GM12873 (cell line): ENCODE data around the gene SEC24C.

Experiments used
- TF ChIP-seq, protein P1 (sequence below): IDR thresholded peaks from 2 replicates; pipeline ENCODE4 v1.5.1; 2012; ENCODE audit warnings: low read depth, mild to moderate bottlenecking, moderate library complexity, low read length, control low read depth; ENCODE audit not compliant: insufficient read depth; ENCODE audit errors: missing control alignments

Gene SEC24C

DNA sequence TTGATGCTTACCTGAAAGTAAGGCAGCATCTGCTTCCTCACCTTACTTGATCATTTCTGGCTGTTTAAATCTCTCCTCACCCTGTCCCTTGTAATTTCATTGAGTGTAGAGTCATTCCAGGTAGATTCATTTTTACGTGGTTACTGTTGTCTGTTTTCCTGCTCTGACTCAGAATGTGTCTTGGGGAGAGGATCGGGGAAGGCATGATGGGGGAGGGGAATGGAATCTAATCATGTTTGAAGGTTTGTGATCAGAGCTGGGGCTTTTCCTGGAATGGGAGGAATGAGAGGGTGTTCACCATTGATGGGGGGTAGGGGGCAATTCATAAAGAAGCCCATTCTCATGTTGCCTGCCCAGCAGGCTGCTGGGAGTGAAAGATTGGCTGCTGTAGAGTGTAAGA lies 18.7 kb downstream of the SEC24C start:
- TF ChIP-seq, protein P1, sequence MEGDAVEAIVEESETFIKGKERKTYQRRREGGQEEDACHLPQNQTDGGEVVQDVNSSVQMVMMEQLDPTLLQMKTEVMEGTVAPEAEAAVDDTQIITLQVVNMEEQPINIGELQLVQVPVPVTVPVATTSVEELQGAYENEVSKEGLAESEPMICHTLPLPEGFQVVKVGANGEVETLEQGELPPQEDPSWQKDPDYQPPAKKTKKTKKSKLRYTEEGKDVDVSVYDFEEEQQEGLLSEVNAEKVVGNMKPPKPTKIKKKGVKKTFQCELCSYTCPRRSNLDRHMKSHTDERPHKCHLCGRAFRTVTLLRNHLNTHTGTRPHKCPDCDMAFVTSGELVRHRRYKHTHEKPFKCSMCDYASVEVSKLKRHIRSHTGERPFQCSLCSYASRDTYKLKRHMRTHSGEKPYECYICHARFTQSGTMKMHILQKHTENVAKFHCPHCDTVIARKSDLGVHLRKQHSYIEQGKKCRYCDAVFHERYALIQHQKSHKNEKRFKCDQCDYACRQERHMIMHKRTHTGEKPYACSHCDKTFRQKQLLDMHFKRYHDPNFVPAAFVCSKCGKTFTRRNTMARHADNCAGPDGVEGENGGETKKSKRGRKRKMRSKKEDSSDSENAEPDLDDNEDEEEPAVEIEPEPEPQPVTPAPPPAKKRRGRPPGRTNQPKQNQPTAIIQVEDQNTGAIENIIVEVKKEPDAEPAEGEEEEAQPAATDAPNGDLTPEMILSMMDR: no peak

DNA sequence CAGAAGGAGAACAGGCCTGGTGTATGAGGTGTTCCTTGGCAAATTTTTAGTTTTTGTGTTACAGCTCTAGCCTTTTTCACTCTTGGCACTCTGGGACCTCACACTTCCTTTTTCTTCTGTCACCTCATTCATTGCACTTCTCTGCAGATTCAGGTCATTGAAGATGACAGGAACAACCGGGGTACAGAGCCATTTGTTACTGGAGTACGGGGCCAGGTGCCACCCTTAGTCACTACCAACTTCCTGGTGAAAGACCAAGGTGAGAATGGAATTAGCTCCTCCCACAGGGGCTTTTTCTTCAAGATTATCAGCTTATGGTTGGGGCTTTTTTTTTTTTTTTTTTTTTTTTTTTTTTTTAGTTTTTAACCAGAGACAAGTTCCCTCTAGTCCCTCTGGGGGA lies 19.2 kb downstream of the SEC24C start:
- TF ChIP-seq, protein P1: no peak

DNA sequence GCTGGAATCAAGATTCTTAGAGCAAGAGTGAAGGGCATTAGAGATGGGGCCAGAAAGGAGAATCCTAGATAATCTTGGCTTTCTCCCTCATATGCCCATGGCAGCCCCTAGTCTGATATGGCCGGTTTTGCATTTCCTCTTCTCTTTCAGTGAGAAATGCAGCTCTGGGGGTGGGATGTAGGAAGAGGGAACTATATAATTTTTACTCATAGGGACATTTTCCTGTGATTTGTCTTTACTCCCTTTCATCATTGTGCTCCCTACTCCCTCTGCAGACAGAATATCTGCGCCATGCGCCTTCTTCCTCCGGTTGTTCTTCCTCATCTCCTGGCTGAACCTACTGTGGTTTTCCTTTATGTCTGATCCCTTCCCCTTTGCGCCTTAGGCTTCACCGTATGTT lies 20.9 kb downstream of the SEC24C start:
- TF ChIP-seq, protein P1: no peak

DNA sequence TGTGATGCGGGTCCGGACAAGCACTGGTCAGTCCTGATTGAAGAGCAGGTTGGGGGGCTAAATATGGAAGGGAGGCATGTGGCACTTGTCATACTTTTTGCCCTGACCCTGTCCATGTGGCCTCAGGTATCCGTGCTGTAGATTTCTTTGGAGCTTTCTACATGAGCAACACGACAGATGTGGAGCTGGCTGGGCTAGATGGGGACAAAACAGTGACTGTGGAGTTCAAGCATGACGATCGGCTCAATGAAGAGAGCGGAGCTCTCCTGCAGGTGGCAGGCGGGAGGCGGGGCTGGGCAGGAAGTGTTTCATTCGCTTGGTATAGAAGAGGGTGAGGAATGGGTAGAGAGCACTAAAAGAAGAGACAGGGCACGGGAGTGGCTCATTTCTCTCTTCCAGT lies 24.7 kb downstream of the SEC24C start:
- TF ChIP-seq, protein P1: peak; percentile 45

DNA sequence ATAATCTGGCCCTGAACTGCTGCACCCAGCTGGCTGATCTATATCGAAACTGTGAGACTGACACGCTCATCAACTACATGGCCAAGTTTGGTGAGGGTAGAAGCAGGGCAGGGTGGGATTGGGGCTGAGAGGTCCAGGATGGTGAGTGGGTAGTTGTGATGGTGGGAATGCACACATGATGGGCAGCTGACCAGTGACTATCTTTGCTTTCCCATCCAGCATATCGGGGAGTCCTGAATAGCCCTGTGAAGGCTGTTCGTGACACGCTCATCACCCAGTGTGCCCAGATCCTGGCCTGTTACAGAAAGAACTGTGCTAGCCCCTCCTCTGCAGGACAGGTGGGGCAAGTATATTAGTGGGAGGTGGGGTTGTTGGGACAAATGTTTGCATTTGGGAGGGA lies 25.2 kb downstream of the SEC24C start:
- TF ChIP-seq, protein P1: no peak

DNA sequence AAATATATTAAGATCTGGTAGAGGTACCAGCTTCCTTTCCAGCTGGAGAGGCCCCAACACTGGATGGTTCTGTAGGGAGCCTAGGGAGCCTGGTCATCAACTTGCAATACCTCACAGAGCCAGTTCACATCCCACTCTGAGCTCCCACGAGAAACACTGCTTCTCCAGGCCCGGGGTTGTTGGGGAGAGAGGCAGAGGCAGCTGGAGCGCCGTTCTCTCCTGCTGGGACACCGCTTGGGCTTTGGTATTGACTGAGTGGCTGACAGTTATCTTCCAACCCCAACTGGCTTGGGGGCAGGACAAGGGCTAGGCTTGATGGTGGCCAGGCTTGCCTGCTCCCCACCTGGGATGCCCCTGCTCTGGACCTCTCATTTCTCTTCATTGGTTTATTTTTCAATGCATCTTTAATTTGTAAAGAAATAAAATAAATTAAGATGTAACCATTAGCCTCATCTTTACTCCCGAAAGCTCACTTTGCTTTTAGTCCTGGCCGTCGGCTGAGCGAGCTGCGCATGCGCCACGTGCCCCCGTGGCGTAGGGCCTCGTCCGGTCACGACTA lies 27.6 kb downstream of the SEC24C start:
- TF ChIP-seq, protein P1: peak; percentile 10

DNA sequence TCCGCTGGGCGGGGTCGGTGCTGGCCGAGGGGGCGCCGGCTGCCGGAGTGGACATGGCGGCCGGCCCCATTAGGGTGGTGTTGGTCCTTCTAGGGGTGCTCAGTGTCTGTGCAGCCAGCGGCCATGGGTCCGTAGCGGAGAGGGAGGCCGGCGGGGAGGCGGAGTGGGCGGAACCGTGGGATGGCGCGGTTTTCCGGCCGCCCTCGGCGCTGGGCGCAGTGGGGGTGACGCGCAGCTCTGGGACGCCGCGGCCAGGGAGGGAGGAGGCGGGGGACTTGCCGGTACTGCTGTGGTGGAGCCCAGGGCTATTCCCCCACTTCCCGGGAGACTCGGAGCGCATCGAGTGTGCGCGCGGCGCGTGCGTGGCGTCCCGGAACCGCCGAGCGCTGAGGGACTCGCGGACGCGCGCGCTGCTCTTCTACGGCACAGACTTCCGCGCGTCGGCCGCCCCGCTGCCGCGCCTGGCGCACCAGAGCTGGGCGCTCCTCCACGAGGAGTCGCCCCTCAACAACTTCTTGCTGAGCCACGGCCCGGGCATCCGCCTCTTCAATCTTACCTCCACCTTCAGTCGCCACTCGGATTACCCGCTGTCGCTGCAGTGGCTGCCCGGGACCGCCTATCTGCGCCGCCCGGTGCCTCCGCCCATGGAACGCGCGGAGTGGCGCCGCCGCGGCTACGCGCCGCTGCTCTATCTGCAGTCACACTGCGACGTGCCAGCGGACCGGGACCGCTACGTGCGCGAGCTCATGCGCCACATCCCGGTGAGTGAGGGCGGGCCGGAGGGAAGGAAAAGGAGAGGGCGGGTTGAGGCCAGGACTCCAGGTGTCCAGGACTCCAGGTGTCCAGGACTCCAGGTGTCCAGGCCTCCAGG lies 28.3 kb downstream of the SEC24C start:
- TF ChIP-seq, protein P1: peak; percentile 17
